HG02759 (cell line): ENCODE data around the gene RPS16.

ENCODE experiments used
- ATAC-seq: cut with Tn5 transposase; IDR thresholded peaks from one replicate; pipeline ENCODE4 v1.9.1; 2021; ENCODE audit warnings: mild to moderate bottlenecking, moderate library complexity; ENCODE audit not compliant: unreplicated experiment

RPS16 gene

GRCh38 chr19:39390451-39390750, 45.3 kb downstream of the RPS16 start:
- ATAC-seq = no peak

- no peak for ATAC-seq
Measured at GRCh38 chr19:39389631-39390414, 45.9 kb downstream of the RPS16 start.

- no peak for ATAC-seq
Measured at GRCh38 chr19:39388657-39389056, 47.1 kb downstream of the RPS16 start.

DNA sequence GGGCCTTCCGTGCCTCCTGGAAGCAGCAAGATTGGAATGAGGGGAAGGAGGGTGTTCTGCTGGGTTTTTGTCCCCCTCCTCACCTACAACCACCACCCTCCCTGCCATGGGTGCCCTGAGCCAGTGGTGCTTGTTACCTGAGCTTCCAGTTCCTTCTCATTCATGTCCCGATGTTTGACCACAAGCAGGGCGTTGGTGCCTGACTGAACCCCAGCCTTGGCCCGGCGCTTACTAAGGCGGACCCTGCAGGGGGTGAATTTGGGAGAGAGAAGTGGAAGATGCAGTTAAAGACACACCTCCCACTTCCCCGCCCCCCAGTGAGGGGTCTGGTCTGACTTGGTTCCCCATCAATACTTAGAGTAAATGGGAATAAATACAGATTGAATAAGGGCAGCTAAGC, 49.2 kb downstream of the RPS16 start:
- ATAC-seq = no peak

GRCh38 chr19:39385629-39386411, 49.9 kb downstream of the RPS16 start:
- no peak for ATAC-seq

- no peak for ATAC-seq
Measured at GRCh38 chr19:39384839-39385568, 50.7 kb downstream of the RPS16 start.
